RWPE1 (cell line): ENCODE measurements around the gene TFDP3.

ENCODE experiments used
- CTCF ChIA-PET: fragments of 350-600 bp; sonication (Branson Sonifier 250); formaldehyde crosslinking; extraction: SDS; loops from one replicate; lab custom pipeline; 2021; lab: Yijun Ruan, JAX
- POLR2A ChIA-PET: fragments of 400-600 bp; formaldehyde crosslinking; extraction: SDS; loops from one replicate; lab custom pipeline; 2020; ENCODE audit warnings: antibody characterized with exemption; ENCODE audit not compliant: low non-redundant PET; lab: Yijun Ruan, JAX
- DNase-seq: peaks from one replicate; pipeline ENCODE4 v3.0.0; 2012; ENCODE audit warnings: low spot score
- H3K27ac ChIP-seq: fragments of 450-650 bp; 2 replicates; pipeline ENCODE4 v1.5.1; 2017
- TF ChIP-seq, protein P1 (sequence below): fragments of 450-650 bp; conservative IDR thresholded peaks from 2 replicates; pipeline ENCODE4 v1.5.1; 2017; ENCODE audit warnings: low read depth, mild to moderate bottlenecking

The TFDP3 gene

DNA sequence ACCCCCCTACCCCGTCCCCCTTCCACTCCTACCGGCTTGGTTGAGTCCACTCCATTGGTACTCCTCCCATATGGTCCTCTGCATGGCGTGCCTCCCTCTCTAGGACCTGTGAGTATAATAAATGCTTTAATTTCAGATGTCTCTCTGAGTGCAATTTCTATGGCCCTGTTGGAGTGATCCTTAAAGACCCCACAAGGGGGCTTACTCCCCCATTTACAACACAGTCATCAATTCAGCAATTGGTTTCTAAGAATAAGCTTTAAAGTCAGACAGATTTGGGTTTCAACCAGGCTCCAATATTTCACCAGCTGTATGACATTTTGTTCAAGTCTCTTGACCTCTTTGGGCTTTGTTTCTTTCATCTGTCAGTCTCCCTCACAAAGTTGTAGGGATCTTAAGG, 38.7 kb downstream of the TFDP3 start:
- DNase-seq: no peak
- CTCF ChIA-PET: no interaction called here
- TF ChIP-seq, protein P1, sequence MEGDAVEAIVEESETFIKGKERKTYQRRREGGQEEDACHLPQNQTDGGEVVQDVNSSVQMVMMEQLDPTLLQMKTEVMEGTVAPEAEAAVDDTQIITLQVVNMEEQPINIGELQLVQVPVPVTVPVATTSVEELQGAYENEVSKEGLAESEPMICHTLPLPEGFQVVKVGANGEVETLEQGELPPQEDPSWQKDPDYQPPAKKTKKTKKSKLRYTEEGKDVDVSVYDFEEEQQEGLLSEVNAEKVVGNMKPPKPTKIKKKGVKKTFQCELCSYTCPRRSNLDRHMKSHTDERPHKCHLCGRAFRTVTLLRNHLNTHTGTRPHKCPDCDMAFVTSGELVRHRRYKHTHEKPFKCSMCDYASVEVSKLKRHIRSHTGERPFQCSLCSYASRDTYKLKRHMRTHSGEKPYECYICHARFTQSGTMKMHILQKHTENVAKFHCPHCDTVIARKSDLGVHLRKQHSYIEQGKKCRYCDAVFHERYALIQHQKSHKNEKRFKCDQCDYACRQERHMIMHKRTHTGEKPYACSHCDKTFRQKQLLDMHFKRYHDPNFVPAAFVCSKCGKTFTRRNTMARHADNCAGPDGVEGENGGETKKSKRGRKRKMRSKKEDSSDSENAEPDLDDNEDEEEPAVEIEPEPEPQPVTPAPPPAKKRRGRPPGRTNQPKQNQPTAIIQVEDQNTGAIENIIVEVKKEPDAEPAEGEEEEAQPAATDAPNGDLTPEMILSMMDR: no peak
- no peak overlapping the region for H3K27ac ChIP-seq
- POLR2A ChIA-PET: no interaction called here

DNA sequence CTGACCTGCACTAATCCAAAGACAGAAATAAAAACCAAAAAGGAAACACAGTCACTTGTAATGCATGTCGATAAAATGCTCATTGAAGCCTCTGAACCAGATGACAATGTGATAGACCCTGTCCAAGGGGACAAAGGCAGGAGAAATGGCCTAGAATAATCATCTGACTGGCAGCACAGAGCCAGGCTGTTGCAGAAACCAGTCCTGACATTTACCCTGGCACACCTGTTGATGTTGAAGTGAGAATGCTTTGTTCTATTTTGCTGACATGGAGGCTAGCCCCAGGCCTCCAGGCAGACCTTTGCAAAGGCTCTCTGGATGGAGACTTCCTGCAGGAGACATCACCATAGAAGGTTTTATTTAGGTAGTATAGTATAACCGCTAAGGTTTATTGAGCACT, 41.0 kb downstream of the TFDP3 start:
- TF ChIP-seq, protein P1: no peak
- no peak for DNase-seq
- POLR2A ChIA-PET: no interaction called here
- CTCF ChIA-PET: no interaction called here
- no peak overlapping the region for H3K27ac ChIP-seq

DNA sequence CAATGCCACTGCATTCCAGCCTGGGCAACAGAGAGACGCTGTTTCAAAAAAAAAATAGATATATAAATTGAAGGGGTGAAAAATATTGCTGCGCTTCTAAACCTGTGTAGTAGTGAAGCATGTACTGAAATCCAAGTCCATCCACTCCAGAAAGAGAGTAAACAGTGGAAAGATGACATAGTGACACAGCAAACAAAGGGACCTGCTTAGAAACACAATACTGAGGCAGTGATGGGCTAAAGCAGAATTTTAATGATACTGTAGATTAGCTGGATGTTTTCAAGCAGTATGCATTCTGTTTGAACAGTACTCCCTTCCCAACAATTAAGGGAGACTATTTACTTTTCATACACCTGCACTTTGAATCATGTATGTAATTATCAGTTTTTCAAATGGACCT, 42.5 kb downstream of the TFDP3 start:
- ChIA-PET POLR2A (no interaction called here), CTCF (interaction anchor here (0.6 to 0.8 kb wide), 4 partner anchors 13 to 668 kb away, joined by 3 to 7 read pairs (median 3); no protein-coding TSS in a partner anchor)
- no peak overlapping the region for H3K27ac ChIP-seq
- TF ChIP-seq, protein P1: no peak
- DNase-seq: no peak

DNA sequence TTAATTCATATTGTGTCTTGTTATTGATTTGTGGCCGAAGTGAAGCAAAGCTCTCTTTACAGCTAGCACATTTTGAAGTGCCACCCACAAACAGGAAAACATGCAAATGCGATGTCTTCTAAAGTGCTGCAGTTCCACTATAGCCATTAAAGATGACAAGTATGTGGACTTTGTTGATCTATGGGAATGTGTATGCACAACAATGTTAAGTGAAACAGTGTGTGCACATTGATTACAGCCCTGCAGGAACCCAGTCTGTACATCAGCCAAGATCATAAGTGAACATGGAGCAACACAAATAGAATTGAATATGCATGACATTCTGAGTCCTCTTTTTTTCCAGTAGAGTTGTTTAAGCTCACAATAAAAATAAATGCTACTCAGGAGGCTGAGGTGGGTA, 43.0 kb downstream of the TFDP3 start:
- TF ChIP-seq, protein P1: no peak
- ChIA-PET CTCF (interaction anchor here (0.6 to 0.8 kb wide), 4 partner anchors 13 to 669 kb away, joined by 3 to 7 read pairs (median 3); no protein-coding TSS in a partner anchor), POLR2A (no interaction called here)
- DNase-seq: no peak
- no peak overlapping the region for H3K27ac ChIP-seq

DNA sequence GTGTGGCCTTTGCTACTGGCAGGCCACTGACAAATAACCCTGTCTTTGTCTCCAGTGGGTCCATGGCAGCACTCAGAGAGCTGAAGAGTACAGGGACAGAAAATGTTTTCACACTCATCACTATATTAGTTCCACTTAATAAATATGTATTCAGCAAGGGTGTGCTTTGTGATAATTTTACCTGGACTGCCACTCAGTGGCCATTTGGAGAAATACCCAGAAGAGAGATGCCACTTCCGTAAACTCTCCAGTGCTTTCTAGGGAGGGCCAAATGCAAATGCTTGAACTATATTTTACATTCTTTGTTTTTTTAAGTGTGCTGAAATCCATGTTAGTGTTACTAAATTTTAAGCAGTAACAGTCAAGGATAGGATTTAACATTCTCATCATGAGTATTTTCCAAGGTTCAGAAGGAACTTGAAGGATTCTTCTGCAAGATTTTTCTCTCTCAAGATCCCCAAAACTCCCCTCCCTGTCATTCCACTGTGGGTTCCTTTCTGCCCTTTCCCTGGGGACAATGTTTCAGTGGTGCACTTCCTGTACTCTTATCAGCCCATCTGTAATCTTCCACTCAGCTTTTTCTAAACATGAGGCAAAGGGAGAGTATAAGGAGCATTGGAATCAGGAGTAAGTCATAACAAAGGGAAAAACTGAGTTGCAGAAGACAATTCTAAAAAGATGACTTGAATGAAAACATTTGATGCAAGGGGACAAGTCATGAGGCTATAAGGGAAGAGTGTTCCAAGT, 46.0 kb downstream of the TFDP3 start:
- TF ChIP-seq, protein P1: peak; percentile 21; the same call in 1 of the 2 replicates
- peak; percentile 13 for DNase-seq
- ChIA-PET CTCF (interaction anchor here (1.0 kb wide), 1 partner anchor 126 kb away, joined by 3 read pairs; no protein-coding TSS in a partner anchor), POLR2A (no interaction called here)
- H3K27ac ChIP-seq: no peak overlapping the region
